PC-3 (cell line): ENCODE results near the gene SLF2.

Source experiments
- CTCF ChIP-seq: fragments of 300-600 bp; sonication (generic); conservative IDR thresholded peaks from 2 replicates; pipeline ENCODE4 v1.5.1; 2017; ENCODE audit warnings: antibody characterized with exemption, low read depth, mild to moderate bottlenecking, low read length
- EZH2 ChIP-seq: fragments of 300-600 bp; sonication (generic); IDR thresholded peaks from one replicate; pipeline ENCODE4 v1.6.1; 2017; ENCODE audit warnings: antibody characterized with exemption, mild to moderate bottlenecking, low read length; ENCODE audit not compliant: unreplicated experiment

GRCh38 chr10:101010329-101010728 is 97.6 kb downstream of the SLF2 start:
- TF ChIP-seq CTCF = no peak
- TF ChIP-seq EZH2 = no peak
